GM12878 (cell line): Measurements from ENCODE around the gene LHFPL2. TPM values are rescaled to one million over a fixed set of nuclear protein-coding genes. Genes with fewer than 3 reads are reported as not detected.

Experiments used
- ATAC-seq: fragments of 200-7000 bp; cut with Tn5 transposase; 3 replicates; pipeline ENCODE4 v1.9.1; 2020; ENCODE audit warnings: mild to moderate bottlenecking, moderate library complexity
- BruUV-seq: library from RNA; stranded (reverse); fragments of 400-500 nt; replicated peaks from 2 replicates; lab custom pipeline; 2021; lab: Mats Ljungman, UMichigan
- CTCF ChIA-PET: fragments of 300-600 bp; sonication (Branson Sonifier 250); formaldehyde crosslinking; extraction: SDS; loops from one replicate; lab custom pipeline; 2021; ENCODE audit warnings: inconsistent platforms; lab: Yijun Ruan, JAX
- POLR2A ChIA-PET: fragments of 350-600 bp; formaldehyde crosslinking; extraction: SDS; loops from one replicate; lab custom pipeline; 2021; ENCODE audit warnings: inconsistent platforms; lab: Charles Lee
- RAD21 ChIA-PET: fragments of 300-600 bp; sonication (Branson Sonifier 250); formaldehyde crosslinking; loops from one replicate; lab custom pipeline; 2023; ENCODE audit warnings: antibody characterized with exemption; ENCODE audit not compliant: unreplicated experiment; lab: Charles Lee
- SMC1A ChIA-PET: fragments of 300-600 bp; sonication (Branson Sonifier 250); formaldehyde crosslinking; loops from one replicate; lab custom pipeline; 2023; ENCODE audit not compliant: unreplicated experiment, uncharacterized antibody; lab: Charles Lee
- DNase-seq: peaks from one replicate; pipeline ENCODE4 v3.0.0-alpha.2; 2011; ENCODE audit warnings: low read depth, low spot score
- FAIRE-seq: peaks from 3 replicates; lab custom pipeline; 2011; peaks lifted over from hg19 to GRCh38; lab: Jason Lieb, UNC
- H2AFZ ChIP-seq: 2 replicates; pipeline ENCODE4 v1.6.0; 2011; ENCODE audit warnings: low read depth, low read length, control low read depth; ENCODE audit not compliant: control insufficient read depth
- H3K27ac ChIP-seq: 2 replicates; pipeline ENCODE4 v1.5.1; 2011; ENCODE audit warnings: control low read depth; ENCODE audit not compliant: control insufficient read depth, insufficient read depth
- H3K27me3 ChIP-seq, 2 experiments: replicated peaks in 1 of 2; 2 replicates each; pipeline versions ENCODE4 v1.6.0 to v1.6.1; 2011; ENCODE audit warnings: low read length in 1 of 2; ENCODE audit not compliant: control insufficient read depth in 2 of 2, insufficient read depth in 2 of 2
- H3K36me3 ChIP-seq, 2 experiments: 2 replicates each; pipeline ENCODE4 v1.5.1; 2011; ENCODE audit warnings: low read length in 1 of 2; ENCODE audit not compliant: control insufficient read depth in 2 of 2, insufficient read depth in 2 of 2
- H3K4me1 ChIP-seq: 2 replicates; pipeline ENCODE4 v1.6.1; 2011; ENCODE audit warnings: mild to moderate bottlenecking, low read length, moderate library complexity, mixed read lengths; ENCODE audit not compliant: control insufficient read depth, insufficient read depth
- H3K4me2 ChIP-seq: 2 replicates; pipeline ENCODE4 v1.6.0; 2011; ENCODE audit warnings: control low read depth; ENCODE audit not compliant: control insufficient read depth, insufficient read depth
- H3K4me3 ChIP-seq: fragments of 200-600 bp; sonication (generic); 2 replicates; pipeline ENCODE4 v1.5.1; 2016
- H3K79me2 ChIP-seq: 2 replicates; pipeline ENCODE4 v1.6.0; 2011; ENCODE audit warnings: low read length; ENCODE audit not compliant: control insufficient read depth, insufficient read depth
- H3K9ac ChIP-seq: 2 replicates; pipeline ENCODE4 v1.8.0; 2011; ENCODE audit warnings: low read length, control low read depth, mixed read lengths; ENCODE audit not compliant: control insufficient read depth, insufficient read depth
- H3K9me3 ChIP-seq: replicated peaks from 3 replicates; pipeline ENCODE4 v1.5.1; 2011; ENCODE audit warnings: mild to moderate bottlenecking, low read length; ENCODE audit not compliant: control insufficient read depth, insufficient read depth
- H4K20me1 ChIP-seq: 2 replicates; pipeline ENCODE4 v1.6.0; 2011; ENCODE audit not compliant: control insufficient read depth, insufficient read depth
- ATF2 ChIP-seq: IDR thresholded peaks from 2 replicates; pipeline ENCODE4 v1.6.1; 2012; ENCODE audit warnings: low read length, inconsistent platforms
- CBX5 ChIP-seq: sonication (generic); IDR thresholded peaks from 2 replicates; pipeline ENCODE4 v1.6.1; 2016; ENCODE audit warnings: low read depth, moderate library complexity, mild to moderate bottlenecking, inconsistent platforms
- FOXM1 ChIP-seq: IDR thresholded peaks from 2 replicates; pipeline ENCODE4 v1.6.1; 2012; ENCODE audit warnings: low read depth, mild to moderate bottlenecking, inconsistent platforms, low read length, moderate library complexity
- GABPA ChIP-seq: IDR thresholded peaks from 2 replicates; pipeline ENCODE4 v1.6.1; 2014; ENCODE audit warnings: antibody characterized with exemption, low read depth, mild to moderate bottlenecking, inconsistent platforms
- JUND ChIP-seq: IDR thresholded peaks from 2 replicates; pipeline ENCODE4 v1.6.1; 2012; ENCODE audit warnings: low read depth, mild to moderate bottlenecking, low read length, improper control_type of control experiment, moderate library complexity
- MTA2 ChIP-seq: fragments of 450-650 bp; IDR thresholded peaks from 2 replicates; pipeline ENCODE4 v1.6.1; 2016; ENCODE audit warnings: low read depth, mild to moderate bottlenecking, moderate library complexity
- NFYB ChIP-seq: IDR thresholded peaks from 2 replicates; pipeline ENCODE4 v1.6.1; 2011; ENCODE audit warnings: low read depth, mild to moderate bottlenecking, low read length, improper control_type of control experiment, moderate library complexity; ENCODE audit not compliant: insufficient read depth
- NR2C2 ChIP-seq: IDR thresholded peaks from 2 replicates; pipeline ENCODE4 v1.6.1; 2011; ENCODE audit warnings: borderline replicate concordance, low read depth; ENCODE audit not compliant: control insufficient read depth, insufficient read length
- POLR2AphosphoS5 ChIP-seq: IDR thresholded peaks from 2 replicates; pipeline ENCODE4 v1.6.1; 2011; ENCODE audit warnings: mild to moderate bottlenecking, low read length, inconsistent platforms
- SKIL ChIP-seq: fragments of 450-650 bp; IDR thresholded peaks from 2 replicates; pipeline ENCODE4 v1.6.1; 2017; ENCODE audit warnings: mild to moderate bottlenecking, low read depth, inconsistent platforms; ENCODE audit not compliant: poor library complexity, severe bottlenecking
- TARDBP ChIP-seq: IDR thresholded peaks from 2 replicates; pipeline ENCODE4 v1.6.1; 2016; ENCODE audit warnings: borderline replicate concordance
- ZNF592 ChIP-seq: fragments of 450-650 bp; IDR thresholded peaks from 2 replicates; pipeline ENCODE4 v1.6.1; 2017; ENCODE audit warnings: mild to moderate bottlenecking, moderate library complexity
- ZZZ3 ChIP-seq: IDR thresholded peaks from 2 replicates; pipeline ENCODE4 v1.6.1; 2011; ENCODE audit warnings: low read depth; ENCODE audit not compliant: control insufficient read depth, insufficient read length
- in situ Hi-C: fragments of 300-500 bp; cut with MboI; formaldehyde crosslinking; loops from 9 replicates; pipeline ENCODE4 v1.14.3; 2018; ENCODE audit warnings: mixed read lengths
- intact Hi-C: fragments of 100-400 bp; cut with micrococcal nuclease; formaldehyde crosslinking; loops from one replicate; pipeline ENCODE4 v1.14.2; 2022; ENCODE audit not compliant: unreplicated experiment
- polyA plus RNA-seq, 11 experiments: library from polyadenylated mRNA; depleted of rRNA in 4 of 11; unstranded in 6 of 11; stranded (reverse) in 5 of 11; fragments of >200 nt; fragmentation: Nextera tagmentation in 4 of 11; fragmentation: Illumina TruSeq in 1 of 11; extraction: Ambion mirVana in 4 of 11; extraction: Trizol in 1 of 11; gene quantifications; 1 replicate in 1 of 11; 2 replicates in 10 of 11; pipeline versions ENCODE4 v1.2.1 to v1.2.3, GENCODE V29; 2011 to 2016; ENCODE audit warnings: inconsistent platforms in 2 of 11, missing spikeins in 2 of 11, low read depth in 1 of 11
- total RNA-seq, 4 experiments: library from RNA; depleted of rRNA in 3 of 4; stranded (reverse); fragments of >200 nt in 3 of 4; fragmentation: Illumina TruSeq in 1 of 4; extraction: Trizol in 1 of 4; gene quantifications; 2 replicates each; pipeline versions ENCODE4 v1.2.1 to v1.2.3, GENCODE V29; 2013 to 2021

Gene LHFPL2
- total and polyA plus RNA-seq, 10 of the 15 experiments (the other 5 are each of a cell fraction or from before 2014, with no cell fraction given) = 4.1 to 21.8 (median 12.5) TPM

GRCh38 chr5:78497573-78498533 is 150.7 kb downstream of the LHFPL2 start (continued):
- TF ChIP-seq ATF2 (no peak), GABPA (no peak), FOXM1 (no peak)

- SMC1A ChIA-PET = interaction anchor here (0.9 to 3.4 kb wide), 8 partner anchors 9 to 41 kb away, joined by 3 to 16 read pairs (median 4); no protein-coding TSS in a partner anchor
- TF ChIP-seq NR2C2 (no peak), CBX5 (no peak), JUND (no peak), ZNF592 (no peak), SKIL (no peak), ZZZ3 (no peak), TARDBP (no peak), MTA2 (no peak), NFYB (no peak), POLR2AphosphoS5 (no peak)
These were observed 152.2 kb downstream of the LHFPL2 start for GRCh38 chr5:78496373-78496772.

More at GRCh38 chr5:78496373-78496772, 152.2 kb downstream of the LHFPL2 start:
- H3K4me3 ChIP-seq = no peak overlapping the region
- in situ Hi-C loops = no loop called here
- no peaks in the 10 kb centered on the region for H3K27me3 ChIP-seq
- peaks cover 2 to 6% of the 10 kb centered on the region in 2 experiments; a peak in 3 of 4 replicates for H3K36me3 ChIP-seq
- 0 out of 2 replicates have a peak overlapping the region, but pooled peaks have one; percentile 13 for H3K4me2 ChIP-seq
- no peak for FAIRE-seq
- no peak overlapping the region for H2AFZ ChIP-seq
- ChIA-PET POLR2A (no interaction called here), RAD21 (interaction anchor here (0.6 kb wide), 1 partner anchor 206 kb away, joined by 3 read pairs; no protein-coding TSS in a partner anchor), CTCF (interaction anchor here (0.7 to 1.9 kb wide), 4 partner anchors 17 to 337 kb away, joined by 3 to 10 read pairs (median 4); no protein-coding TSS in a partner anchor)
- no TSS peak for BruUV-seq
- H3K9ac ChIP-seq = no peak overlapping the region
- peaks cover 27% of the 10 kb centered on the region for H3K4me1 ChIP-seq
- H3K79me2 ChIP-seq = 0 out of 2 replicates have a peak, but pooled peaks cover 3% of the 10 kb centered on the region
- peak overlapping the region; percentile 20; the same call in 1 of the 2 replicates for H3K27ac ChIP-seq
- intact Hi-C loops = no loop called here
- DNase-seq = no peak
- H3K9me3 ChIP-seq = no peaks in the 10 kb centered on the region
- ATAC-seq = no peak
- H4K20me1 ChIP-seq = no peaks in the 10 kb centered on the region
